ENCODE data around the gene MUTYH.

The MUTYH gene

DNA sequence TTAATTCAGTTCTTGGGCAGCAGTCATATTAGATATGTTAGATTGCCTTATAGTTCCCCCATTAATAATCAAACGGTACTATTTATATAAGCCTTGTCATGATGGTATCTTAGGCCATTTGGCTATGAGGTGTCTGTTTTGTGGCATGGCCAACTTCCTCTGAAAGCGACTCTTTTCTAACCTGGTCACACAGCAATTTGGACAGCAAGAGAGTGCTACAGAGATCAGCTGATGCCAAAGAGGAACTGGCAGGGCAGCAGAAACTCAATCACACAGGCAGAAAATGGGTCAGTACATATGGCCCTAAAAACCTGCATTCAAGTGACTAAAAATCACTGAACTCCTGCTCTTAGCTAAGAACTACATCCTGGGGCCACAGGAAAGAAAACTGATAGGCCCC lies 13.4 kb upstream of the MUTYH start:
- no peaks in the 10 kb centered on the region for H3K36me3 ChIP-seq
- H3K9me3 ChIP-seq: no peaks in the 10 kb centered on the region
- no peak overlapping the region for H3K27ac ChIP-seq
- no peaks in the 10 kb centered on the region for H4K20me1 ChIP-seq
- H3K4me3 ChIP-seq: no peak overlapping the region
- H3K9ac ChIP-seq: no peak overlapping the region
- H3K4me2 ChIP-seq: no peak overlapping the region
- no peak for TF ChIP-seq Cebpa-rat (IDR thresholded peaks at IDR 0.05)
- no peaks in the 10 kb centered on the region for H3K4me1 ChIP-seq
- no peaks in the 10 kb centered on the region for H3K27me3 ChIP-seq

DNA sequence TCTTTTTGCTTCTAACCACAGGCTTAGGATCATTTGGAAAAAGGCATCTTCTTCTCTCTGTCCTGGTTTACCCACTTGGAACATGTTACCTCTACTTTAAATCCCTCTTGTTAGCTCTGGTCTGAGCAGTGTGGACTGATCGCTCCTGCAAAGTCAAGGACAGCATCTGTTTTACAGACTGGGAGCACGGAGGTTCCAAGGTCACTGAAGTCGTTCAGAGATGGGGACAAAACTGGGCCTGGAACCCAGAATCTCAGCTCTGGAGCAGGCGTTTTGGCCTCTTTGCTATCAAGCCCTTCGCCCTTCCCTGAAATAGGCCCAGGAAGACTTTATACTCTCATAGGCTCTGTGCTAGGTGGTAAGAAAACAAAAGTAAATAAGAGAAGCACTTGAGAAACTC lies 11.3 kb upstream of the MUTYH start:
- no peak overlapping the region for H3K4me3 ChIP-seq
- H3K27me3 ChIP-seq: no peaks in the 10 kb centered on the region
- no peaks in the 10 kb centered on the region for H3K4me1 ChIP-seq
- H4K20me1 ChIP-seq: no peaks in the 10 kb centered on the region
- H3K9me3 ChIP-seq: no peaks in the 10 kb centered on the region
- TF ChIP-seq Cebpa-rat (IDR thresholded peaks at IDR 0.05): no peak
- H3K9ac ChIP-seq: no peak overlapping the region
- peaks cover 3% of the 10 kb centered on the region for H3K36me3 ChIP-seq
- no peak overlapping the region for H3K4me2 ChIP-seq
- H3K27ac ChIP-seq: no peak overlapping the region

DNA sequence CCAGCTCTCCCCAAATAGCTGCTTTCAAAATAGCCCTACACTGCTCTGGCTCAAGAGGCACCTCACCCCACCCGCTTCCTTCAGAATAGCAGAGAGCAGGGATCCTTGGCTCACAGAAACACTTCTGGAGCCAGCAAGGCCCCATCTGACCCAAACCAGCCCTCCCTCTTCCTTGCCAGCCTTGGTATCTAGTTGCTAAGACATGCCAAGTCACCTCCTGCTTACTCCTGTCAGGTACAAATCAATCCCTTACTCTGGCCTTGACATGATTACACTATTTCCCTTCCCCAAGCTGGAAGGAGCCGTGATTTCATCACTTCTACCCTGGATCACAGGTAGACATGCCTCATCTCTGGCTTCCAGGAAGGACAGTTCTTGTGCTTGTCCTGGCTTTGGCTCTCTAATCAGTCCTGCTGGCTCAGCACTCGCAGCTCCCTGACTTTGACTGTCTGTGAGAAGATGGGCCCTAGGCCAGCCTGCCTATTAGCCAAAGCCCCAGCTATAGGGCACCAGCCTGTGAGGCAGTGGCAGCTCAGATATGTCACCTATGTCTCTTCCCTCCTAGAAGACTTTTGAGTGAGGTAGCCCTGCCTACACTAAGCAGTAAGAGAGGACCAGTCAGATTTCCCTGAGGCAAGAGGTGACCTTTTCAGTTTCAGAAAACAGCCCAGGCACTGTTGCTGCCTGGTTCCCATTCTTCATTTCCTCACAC lies 8.9 kb upstream of the MUTYH start:
- peaks cover 27% of the 10 kb centered on the region for H3K36me3 ChIP-seq
- H3K9me3 ChIP-seq: no peaks in the 10 kb centered on the region
- no peaks in the 10 kb centered on the region for H3K27me3 ChIP-seq
- no peak overlapping the region for H3K4me3 ChIP-seq
- no peak for TF ChIP-seq Cebpa-rat (IDR thresholded peaks at IDR 0.05)
- H3K4me1 ChIP-seq: no peaks in the 10 kb centered on the region
- no peak overlapping the region for H3K9ac ChIP-seq
- no peak overlapping the region for H3K27ac ChIP-seq
- H3K4me2 ChIP-seq: no peak overlapping the region
- H4K20me1 ChIP-seq: no peaks in the 10 kb centered on the region

DNA sequence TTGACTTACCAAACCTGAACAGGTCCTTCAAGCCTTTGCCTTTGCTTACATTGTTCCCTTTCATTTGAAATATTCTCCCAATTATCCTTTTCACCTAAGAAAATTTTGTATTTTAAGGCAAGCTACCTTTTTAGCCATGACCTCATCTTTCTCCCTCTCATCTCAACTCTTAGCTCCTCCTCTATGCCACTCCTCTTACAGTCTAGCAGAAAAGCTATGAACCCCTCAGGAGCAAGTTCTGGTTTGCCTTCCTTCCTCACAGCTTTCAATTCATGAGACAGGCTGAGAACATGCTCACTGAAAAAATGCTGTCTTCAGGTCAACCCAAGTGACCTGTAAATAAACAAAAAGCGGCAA lies 8.3 kb upstream of the MUTYH start:
- H3K4me1 ChIP-seq: no peaks in the 10 kb centered on the region
- no peak overlapping the region for H3K4me3 ChIP-seq
- peaks cover 32% of the 10 kb centered on the region for H3K36me3 ChIP-seq
- H3K4me2 ChIP-seq: no peak overlapping the region
- no peak for TF ChIP-seq Cebpa-rat (IDR thresholded peaks at IDR 0.05)
- no peaks in the 10 kb centered on the region for H3K27me3 ChIP-seq
- H3K9ac ChIP-seq: no peak overlapping the region
- no peak overlapping the region for H3K27ac ChIP-seq
- H3K9me3 ChIP-seq: no peaks in the 10 kb centered on the region
- no peaks in the 10 kb centered on the region for H4K20me1 ChIP-seq

DNA sequence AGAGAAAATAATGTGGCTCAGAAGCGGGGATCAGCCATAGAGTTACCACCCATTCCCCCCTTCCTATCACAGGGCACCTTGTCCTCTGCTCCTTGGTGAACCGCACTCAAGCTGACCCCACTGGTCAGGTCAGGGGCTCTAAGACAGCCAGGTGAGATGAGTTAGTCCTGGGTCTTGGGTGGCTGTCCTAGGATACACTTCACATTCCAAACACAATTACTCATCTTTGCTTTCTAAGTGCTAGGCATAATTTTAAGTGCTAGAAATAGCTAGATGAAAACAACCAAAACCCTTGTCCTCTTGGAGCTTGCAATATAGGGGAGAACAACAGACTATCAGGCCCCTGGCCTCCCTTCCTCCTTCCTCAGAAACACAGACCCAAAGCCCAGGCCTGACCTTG lies 7.8 kb upstream of the MUTYH start:
- TF ChIP-seq Cebpa-rat (IDR thresholded peaks at IDR 0.05): no peak
- peaks cover 1% of the 10 kb centered on the region for H3K4me1 ChIP-seq
- no peaks in the 10 kb centered on the region for H4K20me1 ChIP-seq
- H3K9ac ChIP-seq: no peak overlapping the region
- H3K4me3 ChIP-seq: no peak overlapping the region
- no peak overlapping the region for H3K27ac ChIP-seq
- no peak overlapping the region for H3K4me2 ChIP-seq
- H3K9me3 ChIP-seq: no peaks in the 10 kb centered on the region
- no peaks in the 10 kb centered on the region for H3K27me3 ChIP-seq
- peaks cover 38% of the 10 kb centered on the region for H3K36me3 ChIP-seq

DNA sequence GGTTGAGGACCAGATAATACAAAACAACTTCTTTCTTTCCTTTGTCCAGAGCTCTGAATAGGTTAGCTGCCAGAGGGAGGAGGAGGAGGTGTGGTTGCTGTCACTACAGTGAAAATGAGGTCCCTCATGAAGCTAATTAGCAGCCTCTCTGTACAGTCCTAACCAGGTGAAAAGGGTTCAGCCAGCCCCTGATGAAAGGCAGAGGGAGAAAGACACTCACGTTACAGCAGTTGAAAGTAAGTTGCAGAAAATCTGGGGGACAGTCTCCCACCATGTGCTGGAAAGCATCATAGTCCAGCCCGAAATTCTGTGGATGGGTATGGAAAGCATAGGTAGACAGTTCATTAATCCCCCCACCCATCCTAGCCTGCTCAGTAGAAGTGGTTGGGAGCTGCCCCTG lies 6.2 kb upstream of the MUTYH start:
- H3K4me1 ChIP-seq: peaks cover 17% of the 10 kb centered on the region
- no peak overlapping the region for H3K4me2 ChIP-seq
- H3K9me3 ChIP-seq: no peaks in the 10 kb centered on the region
- no peak for TF ChIP-seq Cebpa-rat (IDR thresholded peaks at IDR 0.05)
- peaks cover 53% of the 10 kb centered on the region for H3K36me3 ChIP-seq
- no peak overlapping the region for H3K9ac ChIP-seq
- no peaks in the 10 kb centered on the region for H4K20me1 ChIP-seq
- no peak overlapping the region for H3K4me3 ChIP-seq
- H3K27ac ChIP-seq: no peak overlapping the region
- H3K27me3 ChIP-seq: no peaks in the 10 kb centered on the region

DNA sequence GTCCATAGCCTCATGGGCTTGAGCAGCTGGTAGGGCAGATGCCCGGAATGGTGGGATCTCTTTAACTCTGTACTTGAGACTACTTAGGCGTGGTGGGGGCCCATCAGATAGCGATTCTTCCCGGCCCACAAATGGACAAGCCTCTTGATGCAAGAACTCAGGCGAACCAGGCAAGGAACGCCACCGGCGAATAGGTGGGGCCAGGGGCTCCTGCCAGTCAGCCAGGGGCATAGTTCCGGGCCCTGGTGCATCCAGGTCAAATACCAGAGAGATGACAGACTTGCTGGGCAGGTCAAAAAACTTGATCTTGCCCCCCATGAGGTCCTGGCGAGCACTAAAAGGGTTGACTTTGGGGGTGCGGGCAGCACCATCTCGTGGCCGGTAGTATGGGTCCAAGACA lies 4.8 kb upstream of the MUTYH start:
- Histone ChIP-seq H4K20me1 (no peaks in the 10 kb centered on the region), H3K36me3 (peaks cover 53% of the 10 kb centered on the region), H3K9ac (no peak overlapping the region), H3K4me2 (no peak overlapping the region), H3K4me1 (peaks cover 27% of the 10 kb centered on the region), H3K27me3 (no peaks in the 10 kb centered on the region), H3K27ac (no peak overlapping the region), H3K4me3 (no peak overlapping the region), H3K9me3 (no peaks in the 10 kb centered on the region)
- no peak for TF ChIP-seq Cebpa-rat (IDR thresholded peaks at IDR 0.05)

DNA sequence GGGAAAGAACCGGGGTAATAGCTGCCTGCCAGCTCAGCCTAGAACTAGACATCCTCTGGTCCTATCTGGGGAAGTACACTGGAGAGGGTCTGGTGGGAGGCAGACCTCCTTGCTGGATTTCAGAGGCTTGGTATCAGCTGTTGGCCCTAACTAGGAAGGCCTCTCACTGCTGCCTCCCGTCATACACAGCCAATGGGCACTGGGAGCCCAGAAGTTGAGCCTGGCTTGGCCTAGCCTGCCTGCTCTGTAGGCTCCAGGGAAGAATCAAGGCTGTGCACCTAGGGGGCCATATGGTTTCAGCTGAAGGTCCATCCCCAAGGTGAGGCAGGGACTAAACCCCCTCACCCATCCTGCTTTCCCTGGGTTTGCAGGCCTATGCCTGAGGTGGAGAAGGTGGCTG lies 4.3 kb upstream of the MUTYH start:
- Histone ChIP-seq H3K36me3 (peaks cover 53% of the 10 kb centered on the region), H3K4me2 (no peak overlapping the region), H3K4me1 (peaks cover 27% of the 10 kb centered on the region), H3K27ac (no peak overlapping the region), H3K27me3 (no peaks in the 10 kb centered on the region), H3K9me3 (no peaks in the 10 kb centered on the region), H3K4me3 (no peak overlapping the region), H4K20me1 (no peaks in the 10 kb centered on the region), H3K9ac (no peak overlapping the region)
- TF ChIP-seq Cebpa-rat (IDR thresholded peaks at IDR 0.05): no peak

DNA sequence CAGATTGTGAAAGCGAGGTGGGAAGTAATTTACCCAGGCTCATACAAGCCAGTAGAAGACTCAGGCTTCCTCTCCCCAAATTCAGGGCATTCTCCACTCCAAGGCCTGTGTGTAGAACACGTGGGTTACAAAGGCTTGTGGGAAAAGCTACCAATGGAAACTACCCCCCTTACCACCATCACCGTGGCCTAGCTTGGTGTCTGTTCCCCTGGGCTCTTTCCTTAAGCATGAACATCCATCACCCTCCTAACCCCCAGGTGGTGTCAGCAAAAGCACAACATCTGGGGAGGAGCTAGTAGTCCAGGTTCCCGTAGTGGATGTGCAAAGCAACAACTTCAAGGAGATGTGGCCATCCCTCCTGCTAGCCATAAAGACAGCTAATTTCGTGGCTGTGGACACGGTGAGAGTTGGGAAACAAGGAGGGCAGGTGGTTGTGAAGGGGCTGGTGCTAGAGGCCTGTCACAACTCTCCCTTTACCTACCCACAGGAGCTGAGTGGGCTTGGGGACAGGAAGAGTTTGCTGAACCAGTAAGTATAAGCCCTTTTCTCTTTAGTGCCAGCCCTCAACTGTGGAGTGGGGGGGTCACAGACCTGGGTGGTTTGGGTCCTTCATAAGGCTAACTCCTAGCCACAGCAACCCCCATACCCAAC lies 701 bp upstream of the MUTYH start:
- peak overlapping the region; percentile 82 for H3K4me3 ChIP-seq
- peaks cover 44% of the 10 kb centered on the region for H3K36me3 ChIP-seq
- no peaks in the 10 kb centered on the region for H4K20me1 ChIP-seq
- H3K4me2 ChIP-seq: peak overlapping the region; percentile 83
- H3K9ac ChIP-seq: peak overlapping the region; percentile 97
- H3K27me3 ChIP-seq: no peaks in the 10 kb centered on the region
- peaks cover 44% of the 10 kb centered on the region for H3K4me1 ChIP-seq
- no peaks in the 10 kb centered on the region for H3K9me3 ChIP-seq
- peak overlapping the region; percentile 97 for H3K27ac ChIP-seq
- TF ChIP-seq Cebpa-rat (IDR thresholded peaks at IDR 0.05): no peak

DNA sequence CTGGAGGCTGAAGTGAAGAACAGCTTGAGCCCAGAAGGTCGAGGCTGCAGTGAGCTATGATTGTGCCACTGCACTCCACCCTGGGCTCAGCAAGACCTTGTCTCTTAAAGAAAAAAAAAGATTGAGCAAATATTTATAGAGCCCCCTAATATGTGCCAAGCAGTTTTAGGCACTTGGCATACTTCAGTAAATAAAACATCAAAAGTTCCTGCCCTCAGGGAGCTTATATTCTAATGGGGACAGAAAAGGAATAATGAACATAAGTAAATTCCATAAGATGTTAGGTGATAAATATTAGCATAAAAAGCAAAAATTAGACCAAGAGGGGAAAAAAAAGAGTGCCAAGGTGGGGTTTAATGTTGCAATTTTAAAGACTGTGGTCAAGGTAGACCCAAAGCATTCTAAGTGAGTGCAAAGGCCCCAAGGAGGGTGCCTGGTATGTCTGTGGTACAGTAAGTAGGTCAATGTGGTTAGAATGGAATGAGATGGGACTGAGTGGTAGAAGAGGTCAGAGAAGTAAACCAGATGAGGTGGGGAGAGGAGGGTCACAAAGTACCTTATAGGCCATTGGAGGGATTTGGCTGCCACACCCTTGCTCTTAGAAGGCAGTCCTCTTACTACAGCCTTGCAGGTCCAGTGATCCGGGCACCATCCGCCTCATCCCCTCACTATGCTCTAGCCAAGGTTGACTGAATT lies 2.5 kb downstream of the MUTYH start:
- Histone ChIP-seq H3K4me2 (peak overlapping the region; percentile 83), H4K20me1 (no peaks in the 10 kb centered on the region), H3K27me3 (no peaks in the 10 kb centered on the region), H3K9me3 (no peaks in the 10 kb centered on the region), H3K4me3 (no peak overlapping the region), H3K36me3 (peaks cover 28% of the 10 kb centered on the region), H3K4me1 (peaks cover 57% of the 10 kb centered on the region), H3K9ac (no peak overlapping the region), H3K27ac (no peak overlapping the region)
- no peak for TF ChIP-seq Cebpa-rat (IDR thresholded peaks at IDR 0.05)

Data from BLaER1 (cell line).